PFSK-1 (cell line): ENCODE results near the gene FKBP5.

ENCODE experiments used
- POLR2AphosphoS5 ChIP-seq: IDR thresholded peaks from 2 replicates; pipeline ENCODE4 v1.6.1; 2012; ENCODE audit warnings: low read depth, mild to moderate bottlenecking, control low read depth, low read length, moderate library complexity
- SIN3A ChIP-seq: IDR thresholded peaks from 2 replicates; pipeline ENCODE4 v1.6.1; 2012; ENCODE audit warnings: mild to moderate bottlenecking, low read length, moderate library complexity, borderline replicate concordance; ENCODE audit not compliant: insufficient read depth
- TAF1 ChIP-seq: IDR thresholded peaks from 2 replicates; pipeline ENCODE4 v1.6.1; 2012; ENCODE audit warnings: low read length, control low read depth, borderline replicate concordance; ENCODE audit not compliant: insufficient read depth

DNA sequence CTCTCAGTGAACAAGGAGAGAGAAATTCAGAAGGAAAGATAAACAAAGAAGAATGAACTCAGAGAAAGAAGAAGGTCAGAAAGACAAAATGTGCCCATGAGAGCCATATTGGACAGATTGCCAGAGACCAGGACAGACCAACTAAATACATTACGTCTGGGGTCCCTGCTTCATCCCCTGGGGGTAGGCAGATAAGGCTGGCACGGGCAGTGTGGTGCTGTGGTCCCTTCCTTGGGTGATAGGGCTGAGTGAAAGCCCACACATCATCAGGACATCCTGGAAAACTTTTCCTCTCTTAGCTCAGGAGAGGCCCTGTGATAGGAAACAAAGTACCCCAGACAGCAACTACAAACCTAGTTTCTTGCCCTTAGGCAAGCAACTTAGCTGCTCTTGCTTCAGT is 34.9 kb upstream of the FKBP5 start:
- TF ChIP-seq POLR2AphosphoS5 (no peak), TAF1 (no peak), SIN3A (no peak)
